Fibroblast of the aortic adventitia (primary cell): Measurements from ENCODE around the gene MRPL36. TPM values are rescaled to one million over a fixed set of nuclear protein-coding genes. Genes with fewer than 3 reads are reported as not detected.

Source experiments
- DNase-seq: peaks from one replicate; pipeline ENCODE4 v3.0.0-alpha.2; 2010; ENCODE audit warnings: low read depth
- H3K4me3 ChIP-seq: 2 replicates; pipeline ENCODE4 v1.5.1; 2011; ENCODE audit warnings: low read depth, mild to moderate bottlenecking, control low read depth, low read length, moderate library complexity
- CTCF ChIP-seq: IDR thresholded peaks from 2 replicates; pipeline ENCODE4 v1.5.1; 2011; ENCODE audit warnings: mild to moderate bottlenecking, low read length, control low read depth, inconsistent platforms; ENCODE audit not compliant: insufficient read depth
- total RNA-seq: library from RNA; depleted of rRNA; stranded (reverse); fragments of >200 nt; gene quantifications from 2 replicates; pipeline ENCODE4 v1.2.3, GENCODE V29; 2012; ENCODE audit warnings: low replicate concordance

MRPL36 gene
- total RNA-seq, 1 donor: 47.9 TPM

DNA sequence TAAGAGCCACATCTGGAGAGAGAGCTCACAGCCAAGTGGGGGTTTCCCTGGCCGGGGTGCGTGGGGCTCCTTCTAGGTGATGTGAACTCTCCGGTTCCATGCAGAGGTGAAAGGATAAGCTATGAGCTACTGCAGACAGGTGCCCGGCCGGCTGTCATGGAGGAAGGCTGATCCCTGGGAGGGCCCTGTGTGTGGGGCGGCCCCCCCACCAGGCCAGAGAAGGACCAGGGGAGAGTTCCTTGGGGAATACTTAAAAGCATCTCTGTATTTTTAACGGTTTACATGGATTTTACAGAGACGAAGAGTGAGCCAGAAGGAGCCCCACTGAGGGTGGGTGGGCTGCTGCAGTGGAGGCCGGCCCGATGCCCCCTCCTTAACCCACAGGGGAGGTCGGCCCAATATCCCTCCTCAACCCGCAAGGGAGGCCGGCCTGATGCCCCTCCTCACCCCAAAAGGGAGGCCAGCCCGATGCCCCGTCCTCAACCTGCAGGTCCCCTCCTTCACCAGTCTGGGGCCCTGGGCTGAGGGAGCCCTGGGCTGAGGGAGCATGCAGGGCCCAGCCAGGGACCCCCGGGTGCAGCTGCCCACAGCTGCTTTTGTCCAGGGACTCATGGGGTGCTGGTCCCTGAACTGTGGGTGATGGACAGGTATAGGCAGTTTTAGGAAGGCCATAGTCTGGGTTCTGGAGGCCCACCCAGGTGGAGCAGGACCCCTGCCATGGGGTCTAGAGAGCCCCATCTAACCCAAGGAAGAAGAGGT is 31.9 kb downstream of the MRPL36 start:
- no peak overlapping the region for H3K4me3 ChIP-seq
- TF ChIP-seq CTCF: no peak
- no peak for DNase-seq

DNA sequence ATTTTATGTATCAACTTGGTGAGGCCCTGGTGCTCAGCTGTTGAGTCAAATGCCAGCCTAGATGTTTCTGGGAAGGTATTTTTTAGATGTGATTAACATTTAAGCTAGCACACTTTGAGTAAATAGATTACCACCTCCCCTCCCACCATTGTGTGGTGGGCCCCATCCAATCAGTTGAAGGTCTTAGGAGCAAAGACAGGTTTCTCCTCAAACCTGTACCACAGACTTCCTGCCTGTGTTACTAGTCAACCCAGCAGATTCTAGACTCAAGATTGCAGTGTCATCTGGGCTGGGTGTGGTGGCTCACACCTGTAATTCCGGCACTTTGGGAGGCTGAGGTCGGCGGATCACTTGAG is 33.8 kb downstream of the MRPL36 start:
- DNase-seq: no peak
- no peak overlapping the region for H3K4me3 ChIP-seq
- no peak for TF ChIP-seq CTCF

GRCh38 chr5:1765141-1765879 is 34.3 kb downstream of the MRPL36 start:
- no peak for TF ChIP-seq CTCF
- H3K4me3 ChIP-seq: no peak overlapping the region
- no peak for DNase-seq

- DNase-seq: no peak
- no peak overlapping the region for H3K4me3 ChIP-seq
- no peak for TF ChIP-seq CTCF
Measured at GRCh38 chr5:1764606-1764960, 35.1 kb downstream of the MRPL36 start.

GRCh38 chr5:1763960-1764605 is 35.6 kb downstream of the MRPL36 start:
- DNase-seq: no peak
- H3K4me3 ChIP-seq: no peak overlapping the region

DNA sequence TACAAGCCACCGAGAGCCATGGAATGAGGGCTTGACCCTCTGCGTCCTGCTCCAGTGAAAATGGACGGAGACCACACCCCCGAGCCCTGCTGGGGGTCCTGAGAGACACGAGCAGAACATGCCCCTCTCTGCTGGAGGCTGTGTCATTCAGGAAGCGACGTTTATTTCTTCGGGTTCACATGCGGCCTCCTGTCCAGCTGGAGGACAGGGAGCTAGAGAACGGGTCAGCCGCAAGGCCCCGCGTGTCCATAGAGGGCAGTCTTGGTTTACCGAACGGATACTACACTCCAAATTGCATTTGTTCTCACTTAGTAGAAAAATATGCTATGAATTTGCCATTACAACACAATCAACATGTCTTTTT is 36.1 kb downstream of the MRPL36 start:
- DNase-seq: peak; percentile 78
- peak; percentile 94 for TF ChIP-seq CTCF
- H3K4me3 ChIP-seq: no peak overlapping the region

More at GRCh38 chr5:1763960-1764605, 35.6 kb downstream of the MRPL36 start:
- no peak for TF ChIP-seq CTCF
